Measurements from ENCODE around the gene NMD3.

The NMD3 gene

GRCh38 chr3:161289174-161289573 lies 68.1 kb downstream of the NMD3 start:
- no peak for DNase-seq

GRCh38 chr3:161291191-161291901 lies 70.2 kb downstream of the NMD3 start:
- DNase-seq: peak; percentile 37

GRCh38 chr3:161293381-161293780 lies 72.3 kb downstream of the NMD3 start:
- DNase-seq: no peak

- DNase-seq: no peak
Measured at GRCh38 chr3:161295325-161295724, 74.2 kb downstream of the NMD3 start.

GRCh38 chr3:161296814-161297213 lies 75.7 kb downstream of the NMD3 start:
- no peak for DNase-seq
